ENCODE measurements around the gene TMEM267.
"Not testable (repeated sequence)": the region's sequence is repeated elsewhere in the genome, so short reads cannot be mapped to it uniquely, and the experiment has no call there.

Gene TMEM267

GRCh38 chr5:43441575-43441974 lies 42.1 kb downstream of the TMEM267 start:
- not testable (repeated sequence) for DNase-seq

- no peak for DNase-seq
These were observed 46.5 kb downstream of the TMEM267 start for GRCh38 chr5:43437062-43437660.

- DNase-seq = no peak
These were observed 50.3 kb downstream of the TMEM267 start for GRCh38 chr5:43433382-43433781.

GRCh38 chr5:43432486-43433375 lies 50.9 kb downstream of the TMEM267 start:
- DNase-seq = no peak

GRCh38 chr5:43429706-43430105 lies 54.0 kb downstream of the TMEM267 start:
- no peak for DNase-seq

- no peak for DNase-seq
These were observed 54.6 kb downstream of the TMEM267 start for GRCh38 chr5:43429016-43429415.

- DNase-seq = no peak
These were observed 56.4 kb downstream of the TMEM267 start for GRCh38 chr5:43427306-43427705.

GRCh38 chr5:43425983-43426382 lies 57.7 kb downstream of the TMEM267 start:
- no peak for DNase-seq

GRCh38 chr5:43423086-43423485 lies 60.6 kb downstream of the TMEM267 start:
- not testable (repeated sequence) for DNase-seq

GRCh38 chr5:43422143-43422542 lies 61.5 kb downstream of the TMEM267 start:
- DNase-seq = no peak

- no peak for DNase-seq
These were observed 62.1 kb downstream of the TMEM267 start for GRCh38 chr5:43421450-43422133.

GRCh38 chr5:43420241-43420640 lies 63.4 kb downstream of the TMEM267 start:
- no peak for DNase-seq

- DNase-seq = no peak
These were observed 65.1 kb downstream of the TMEM267 start for GRCh38 chr5:43418561-43418960.

GRCh38 chr5:43416803-43417394 lies 66.8 kb downstream of the TMEM267 start:
- peak; percentile 63 for DNase-seq

- no peak for DNase-seq
These were observed 67.5 kb downstream of the TMEM267 start for GRCh38 chr5:43415935-43416802.

GRCh38 chr5:43413966-43414365 lies 69.7 kb downstream of the TMEM267 start:
- no peak for DNase-seq

- DNase-seq = no peak
These were observed 71.0 kb downstream of the TMEM267 start for GRCh38 chr5:43412644-43413043.

GRCh38 chr5:43412156-43412555 lies 71.5 kb downstream of the TMEM267 start, which contains the start of gene CCL28:
CCL28 (minus strand) TSS chr5:43412391; CDS start chr5:43412316, 75 bp downstream.
- no peak for DNase-seq

- DNase-seq = no peak
These were observed 72.2 kb downstream of the TMEM267 start for GRCh38 chr5:43411495-43411894.

- DNase-seq = no peak
These were observed 73.3 kb downstream of the TMEM267 start for GRCh38 chr5:43410414-43410813.

GRCh38 chr5:43409809-43410271 lies 73.8 kb downstream of the TMEM267 start:
- no peak for DNase-seq

- not testable (repeated sequence) for DNase-seq
These were observed 81.1 kb downstream of the TMEM267 start for GRCh38 chr5:43402524-43403066.
